ENCODE measurements around the gene ADGRG3. TPM values are rescaled to one million over a fixed set of nuclear protein-coding genes. Genes with fewer than 3 reads are reported as not detected.

ADGRG3 gene
- polyA plus RNA-seq, 1 donor (not counting 4 experiments of a cell fraction or from before 2014, with no cell fraction given) = not detected

GRCh38 chr16:57640185-57640584 lies 27.9 kb upstream of the ADGRG3 start:
- Histone ChIP-seq H2AFZ (ENCODE audit: control insufficient read depth, low read length) (no peak overlapping the region), H3K36me3 (ENCODE audit: control insufficient read depth in 2 of 2, extremely low read depth in 1 of 2, insufficient read depth in 2 of 2, low read length in 2 of 2) (peaks cover 20% of the 10 kb centered on the region in 2 experiments), H3K4me2 (ENCODE audit: control insufficient read depth, extremely low read depth, insufficient read depth, low read depth, low read length) (no peak overlapping the region), H3K27me3 (ENCODE audit: control insufficient read depth, extremely low read depth, insufficient read depth, low read length) (no peaks in the 10 kb centered on the region), H3K27ac (ENCODE audit: control insufficient read depth, insufficient read depth, low read length) (no peak overlapping the region), H3K4me1 (ENCODE audit: control insufficient read depth, extremely low read depth, insufficient read depth, low read length) (peaks cover 28% of the 10 kb centered on the region), H4K20me1 (ENCODE audit: control insufficient read depth, extremely low read depth, insufficient read depth, low read length) (peaks cover 8% of the 10 kb centered on the region), H3K4me3 (ENCODE audit: control insufficient read depth in 2 of 3, extremely low read depth in 1 of 3, insufficient read depth in 2 of 3, low read depth in 1 of 3, low read length in 3 of 3) (no peak overlapping the region), H3K9me1 (ENCODE audit: control insufficient read depth, extremely low read depth, insufficient read depth, low read length) (peaks cover 2% of the 10 kb centered on the region), H3K9me3 (ENCODE audit: control insufficient read depth, low read depth, low read length) (no peaks in the 10 kb centered on the region), H3K9ac (ENCODE audit: control insufficient read depth, extremely low read depth, insufficient read depth, low read length) (no peak overlapping the region), H3K79me2 (ENCODE audit: control insufficient read depth, insufficient read depth, low read length) (peaks cover 18% of the 10 kb centered on the region)
- dilution Hi-C loops (cut with MboI; ENCODE audit: extremely low pct_ligation_motif_present, low sequenced_read_pairs) = no loop called here
- no peak for TF ChIP-seq EZH2 (IDR thresholded peaks at IDR 0.05; ENCODE audit: low read length)
- no peak for TF ChIP-seq CTCF (optimal IDR thresholded peaks at IDR 0.05 in 1 of 3, IDR thresholded peaks at IDR 0.05 in 1 of 3, conservative IDR thresholded peaks at IDR 0.05 in 1 of 3; ENCODE audit: extremely low read depth in 1 of 3, insufficient read depth in 2 of 3, low read length in 3 of 3)
- DNase-seq (ENCODE audit: low read depth, low spot score) (no peak), FAIRE-seq (no peak)

GRCh38 chr16:57640612-57641011 lies 27.5 kb upstream of the ADGRG3 start:
- H3K4me3 ChIP-seq (ENCODE audit: control insufficient read depth in 2 of 3, extremely low read depth in 1 of 3, insufficient read depth in 2 of 3, low read depth in 1 of 3, low read length in 3 of 3) = no peak overlapping the region
- no peak for DNase-seq (ENCODE audit: low read depth, low spot score)
- H3K36me3 ChIP-seq (ENCODE audit: control insufficient read depth in 2 of 2, extremely low read depth in 1 of 2, insufficient read depth in 2 of 2, low read length in 2 of 2) = peaks cover 20% of the 10 kb centered on the region in 2 experiments
- peaks cover 2% of the 10 kb centered on the region for H3K9me1 ChIP-seq (ENCODE audit: control insufficient read depth, extremely low read depth, insufficient read depth, low read length)
- no peak for FAIRE-seq
- no peak overlapping the region for H3K9ac ChIP-seq (ENCODE audit: control insufficient read depth, extremely low read depth, insufficient read depth, low read length)
- H4K20me1 ChIP-seq (ENCODE audit: control insufficient read depth, extremely low read depth, insufficient read depth, low read length) = peaks cover 6% of the 10 kb centered on the region
- H3K27ac ChIP-seq (ENCODE audit: control insufficient read depth, insufficient read depth, low read length) = no peak overlapping the region
- dilution Hi-C loops (cut with MboI; ENCODE audit: extremely low pct_ligation_motif_present, low sequenced_read_pairs) = no loop called here
- TF ChIP-seq EZH2 (IDR thresholded peaks at IDR 0.05; ENCODE audit: low read length) = no peak
- TF ChIP-seq CTCF (optimal IDR thresholded peaks at IDR 0.05 in 1 of 3, IDR thresholded peaks at IDR 0.05 in 1 of 3, conservative IDR thresholded peaks at IDR 0.05 in 1 of 3; ENCODE audit: extremely low read depth in 1 of 3, insufficient read depth in 2 of 3, low read length in 3 of 3) = no peak
- peaks cover 15% of the 10 kb centered on the region for H3K79me2 ChIP-seq (ENCODE audit: control insufficient read depth, insufficient read depth, low read length)
- H3K4me1 ChIP-seq (ENCODE audit: control insufficient read depth, extremely low read depth, insufficient read depth, low read length) = peaks cover 28% of the 10 kb centered on the region
- no peak overlapping the region for H3K4me2 ChIP-seq (ENCODE audit: control insufficient read depth, extremely low read depth, insufficient read depth, low read depth, low read length)
- H3K9me3 ChIP-seq (ENCODE audit: control insufficient read depth, low read depth, low read length) = no peaks in the 10 kb centered on the region
- H2AFZ ChIP-seq (ENCODE audit: control insufficient read depth, low read length) = no peak overlapping the region
- H3K27me3 ChIP-seq (ENCODE audit: control insufficient read depth, extremely low read depth, insufficient read depth, low read length) = no peaks in the 10 kb centered on the region
